Keratinocyte (primary cell): Measurements from ENCODE around the gene PUS3. TPM values are rescaled to one million over a fixed set of nuclear protein-coding genes. Genes with fewer than 3 reads are reported as not detected.

Source experiments
- DNase-seq: peaks from one replicate; pipeline ENCODE4 v3.0.0-alpha.2; 2011; ENCODE audit warnings: low read depth, missing footprints, low spot score
- FAIRE-seq: peaks from 2 replicates; lab custom pipeline; 2011; peaks lifted over from hg19 to GRCh38; lab: Jason Lieb, UNC
- H2AFZ ChIP-seq: 2 replicates; pipeline ENCODE4 v1.6.0; 2012; ENCODE audit warnings: low read length, control low read depth, inconsistent platforms; ENCODE audit not compliant: control insufficient read depth
- H3K27ac ChIP-seq: 2 replicates; pipeline ENCODE4 v1.5.1; 2011; ENCODE audit warnings: low read length; ENCODE audit not compliant: control insufficient read depth, insufficient read depth
- H3K27me3 ChIP-seq: 3 replicates; pipeline ENCODE4 v1.6.0; 2011; ENCODE audit warnings: low read length; ENCODE audit not compliant: control insufficient read depth, insufficient read depth; ENCODE audit errors: extremely low read depth
- H3K36me3 ChIP-seq, 2 experiments: 2 replicates in 1 of 2; 3 replicates in 1 of 2; pipeline ENCODE4 v1.5.1; 2011; ENCODE audit warnings: low read length in 2 of 2, mild to moderate bottlenecking in 1 of 2; ENCODE audit not compliant: control insufficient read depth in 2 of 2, insufficient read depth in 2 of 2; ENCODE audit errors: extremely low read depth in 1 of 2
- H3K4me1 ChIP-seq: 3 replicates; pipeline ENCODE4 v1.5.1; 2011; ENCODE audit warnings: low read length; ENCODE audit not compliant: control insufficient read depth, insufficient read depth; ENCODE audit errors: extremely low read depth
- H3K4me2 ChIP-seq: 3 replicates; pipeline ENCODE4 v1.6.0; 2011; ENCODE audit warnings: low read depth, low read length; ENCODE audit not compliant: control insufficient read depth, insufficient read depth; ENCODE audit errors: extremely low read depth
- H3K4me3 ChIP-seq, 3 experiments: fragments of 200-600 bp in 1 of 3; sonication (generic) in 1 of 3; 2 replicates in 2 of 3; 3 replicates in 1 of 3; pipeline ENCODE4 v1.5.1; 2011 to 2016; ENCODE audit warnings: low read length in 3 of 3, mild to moderate bottlenecking in 3 of 3, control low read depth in 2 of 3, inconsistent platforms in 1 of 3, low read depth in 1 of 3, mixed read lengths in 1 of 3, mixed run types in 1 of 3, moderate library complexity in 1 of 3; ENCODE audit not compliant: control insufficient read depth in 2 of 3, insufficient read depth in 2 of 3; ENCODE audit errors: extremely low read depth in 1 of 3
- H3K79me2 ChIP-seq: 2 replicates; pipeline ENCODE4 v1.6.0; 2012; ENCODE audit warnings: low read length; ENCODE audit not compliant: control insufficient read depth, insufficient read depth
- H3K9ac ChIP-seq: 3 replicates; pipeline ENCODE4 v1.6.0; 2011; ENCODE audit warnings: low read length; ENCODE audit not compliant: control insufficient read depth, insufficient read depth; ENCODE audit errors: extremely low read depth
- H3K9me1 ChIP-seq: 3 replicates; pipeline ENCODE4 v1.6.0; 2011; ENCODE audit warnings: low read length; ENCODE audit not compliant: control insufficient read depth, insufficient read depth; ENCODE audit errors: extremely low read depth
- H3K9me3 ChIP-seq: 2 replicates; pipeline ENCODE4 v1.5.1; 2012; ENCODE audit warnings: low read depth, low read length; ENCODE audit not compliant: control insufficient read depth
- H4K20me1 ChIP-seq: 3 replicates; pipeline ENCODE4 v1.6.0; 2011; ENCODE audit warnings: low read length; ENCODE audit not compliant: control insufficient read depth, insufficient read depth; ENCODE audit errors: extremely low read depth
- EZH2 ChIP-seq: IDR thresholded peaks from one replicate; pipeline ENCODE4 v1.6.1; 2012; ENCODE audit warnings: inconsistent platforms, mild to moderate bottlenecking, low read length, moderate library complexity
- dilution Hi-C: fragments of 300-500 bp; cut with MboI; formaldehyde crosslinking; loops from one replicate; pipeline ENCODE4 v1.7.0; 2020; ENCODE audit warnings: low sequenced_read_pairs; ENCODE audit not compliant: extremely low pct_ligation_motif_present
- polyA plus RNA-seq, 5 experiments: library from polyadenylated mRNA; depleted of rRNA in 3 of 5; stranded (reverse) in 3 of 5; stranded (forward) in 1 of 5; unstranded in 1 of 5; fragments of >200 nt; gene quantifications; 1 replicate in 1 of 5; 2 replicates in 3 of 5; 3 replicates in 1 of 5; pipeline versions ENCODE4 v1.2.1 to v1.2.3, GENCODE V29; 2011 to 2012; ENCODE audit warnings: missing spikeins in 2 of 5, low read depth in 1 of 5, low replicate concordance in 1 of 5
- TF ChIP-seq, protein P1 (sequence below), 3 experiments: IDR thresholded peaks in 1 of 3; conservative IDR thresholded peaks in 1 of 3; optimal IDR thresholded peaks in 1 of 3; 2 replicates in 2 of 3; 3 replicates in 1 of 3; pipeline versions ENCODE3 to v1.5.1; 2011; ENCODE audit warnings: low read length in 3 of 3, mild to moderate bottlenecking in 3 of 3, moderate library complexity in 2 of 3, control low read depth in 1 of 3, inconsistent platforms in 1 of 3; ENCODE audit not compliant: insufficient read depth in 2 of 3; ENCODE audit errors: extremely low read depth in 1 of 3

PUS3 gene
- polyA plus RNA-seq, 1 donor (not counting 4 experiments of a cell fraction or from before 2014, with no cell fraction given) = 11.8 TPM

DNA sequence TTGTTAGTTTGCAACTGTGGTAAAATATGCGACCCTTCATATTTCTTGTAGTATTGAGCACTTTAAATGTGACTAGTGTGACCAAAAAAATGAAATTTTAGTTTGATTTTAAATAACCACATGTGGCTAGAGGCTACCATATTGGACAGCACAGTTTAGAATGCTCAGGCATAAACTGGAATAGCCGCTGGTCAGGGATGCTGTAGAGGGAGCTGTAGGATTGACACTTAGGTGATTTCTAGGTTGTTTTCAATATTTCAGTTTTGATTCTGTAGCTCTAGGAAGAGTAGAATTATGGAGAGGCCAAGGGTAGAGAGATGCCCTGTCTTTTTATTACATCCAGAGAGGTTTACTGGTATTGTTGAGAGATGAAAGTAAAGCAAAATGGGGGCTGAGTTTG is 32.0 kb upstream of the PUS3 start:
- H3K79me2 ChIP-seq = no peaks in the 10 kb centered on the region
- FAIRE-seq = no peak
- dilution Hi-C loops = loop anchor here (25.0 kb wide), 1 partner anchor 277 kb away; the partner anchor contains the start of genes FAM118B and RPUSD4

DNA sequence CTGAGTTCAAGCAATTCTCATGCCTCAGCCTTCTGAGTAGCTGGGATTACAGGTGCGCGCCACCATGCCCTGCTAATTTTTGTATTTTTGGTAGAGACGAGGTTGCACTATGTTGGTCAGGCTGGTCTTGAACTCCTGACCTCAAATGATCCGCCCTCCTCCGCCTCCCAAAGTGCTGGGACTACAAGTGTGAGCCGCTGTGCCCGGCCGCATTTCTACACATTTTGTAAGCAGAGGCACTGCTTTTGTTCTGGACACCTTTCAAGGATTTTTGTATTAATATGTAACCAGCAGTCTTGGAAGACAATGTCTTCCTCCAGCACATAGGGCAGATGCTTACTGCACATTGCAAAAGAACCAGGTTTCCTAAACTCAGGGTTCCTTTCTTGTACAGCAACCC is 31.5 kb upstream of the PUS3 start:
- no peaks in the 10 kb centered on the region for H3K4me1 ChIP-seq
- TF ChIP-seq EZH2 = no peak
- TF ChIP-seq, protein P1, sequence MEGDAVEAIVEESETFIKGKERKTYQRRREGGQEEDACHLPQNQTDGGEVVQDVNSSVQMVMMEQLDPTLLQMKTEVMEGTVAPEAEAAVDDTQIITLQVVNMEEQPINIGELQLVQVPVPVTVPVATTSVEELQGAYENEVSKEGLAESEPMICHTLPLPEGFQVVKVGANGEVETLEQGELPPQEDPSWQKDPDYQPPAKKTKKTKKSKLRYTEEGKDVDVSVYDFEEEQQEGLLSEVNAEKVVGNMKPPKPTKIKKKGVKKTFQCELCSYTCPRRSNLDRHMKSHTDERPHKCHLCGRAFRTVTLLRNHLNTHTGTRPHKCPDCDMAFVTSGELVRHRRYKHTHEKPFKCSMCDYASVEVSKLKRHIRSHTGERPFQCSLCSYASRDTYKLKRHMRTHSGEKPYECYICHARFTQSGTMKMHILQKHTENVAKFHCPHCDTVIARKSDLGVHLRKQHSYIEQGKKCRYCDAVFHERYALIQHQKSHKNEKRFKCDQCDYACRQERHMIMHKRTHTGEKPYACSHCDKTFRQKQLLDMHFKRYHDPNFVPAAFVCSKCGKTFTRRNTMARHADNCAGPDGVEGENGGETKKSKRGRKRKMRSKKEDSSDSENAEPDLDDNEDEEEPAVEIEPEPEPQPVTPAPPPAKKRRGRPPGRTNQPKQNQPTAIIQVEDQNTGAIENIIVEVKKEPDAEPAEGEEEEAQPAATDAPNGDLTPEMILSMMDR (optimal IDR thresholded peaks at IDR 0.05 in 1 of 3, IDR thresholded peaks at IDR 0.05 in 1 of 3, conservative IDR thresholded peaks at IDR 0.05 in 1 of 3; ENCODE audit: extremely low read depth in 1 of 3, insufficient read depth in 2 of 3, low read length in 3 of 3) = no peak
- no peaks in the 10 kb centered on the region for H3K9me1 ChIP-seq
- peaks cover 29% of the 10 kb centered on the region for H3K27me3 ChIP-seq
- H3K27ac ChIP-seq = no peak overlapping the region
- H3K9ac ChIP-seq = no peak overlapping the region
- no peaks in the 10 kb centered on the region for H3K9me3 ChIP-seq
- no peak overlapping the region for H3K4me3 ChIP-seq
- no peaks in the 10 kb centered on the region for H4K20me1 ChIP-seq
- no peak overlapping the region for H2AFZ ChIP-seq
- FAIRE-seq (no peak), DNase-seq (no peak)
- H3K4me2 ChIP-seq = no peak overlapping the region
- dilution Hi-C loops = loop anchor here (25.0 kb wide), 1 partner anchor 278 kb away; the partner anchor contains the start of genes FAM118B and RPUSD4
- H3K36me3 ChIP-seq = no peaks in the 10 kb centered on the region
- no peaks in the 10 kb centered on the region for H3K79me2 ChIP-seq

More for the DNA sequence above, 32.0 kb upstream of the PUS3 start:
- no peak for DNase-seq
- Histone ChIP-seq H3K4me3 (no peak overlapping the region), H3K36me3 (no peaks in the 10 kb centered on the region), H3K27ac (no peak overlapping the region), H4K20me1 (no peaks in the 10 kb centered on the region), H3K27me3 (peaks cover 23% of the 10 kb centered on the region), H3K4me2 (no peak overlapping the region), H3K9me3 (no peaks in the 10 kb centered on the region), H3K4me1 (no peaks in the 10 kb centered on the region), H3K9ac (no peak overlapping the region), H2AFZ (no peak overlapping the region), H3K9me1 (no peaks in the 10 kb centered on the region)
- no peak for TF ChIP-seq EZH2
- TF ChIP-seq, protein P1 (optimal IDR thresholded peaks at IDR 0.05 in 1 of 3, IDR thresholded peaks at IDR 0.05 in 1 of 3, conservative IDR thresholded peaks at IDR 0.05 in 1 of 3; ENCODE audit: extremely low read depth in 1 of 3, insufficient read depth in 2 of 3, low read length in 3 of 3) = peak in 1 of 3 experiments; percentile 27
